HepG2 (cell line): Measurements from ENCODE around the gene ZCCHC7. TPM values are rescaled to one million over a fixed set of nuclear protein-coding genes. Genes with fewer than 3 reads are reported as not detected.

Source experiments
- ATAC-seq: fragments of 200-7000 bp; cut with Tn5 transposase; 3 replicates; pipeline ENCODE4 v1.9.1; 2020; ENCODE audit warnings: mild to moderate bottlenecking, moderate library complexity
- BruUV-seq: library from RNA; stranded (reverse); fragments of 400-500 nt; replicated peaks from 2 replicates; lab custom pipeline; 2021; lab: Mats Ljungman, UMichigan
- CTCF ChIA-PET: fragments of 300-600 bp; formaldehyde crosslinking; extraction: SDS; loops from one replicate; lab custom pipeline; 2021; ENCODE audit warnings: low total read pairs, inconsistent platforms, low intra/inter-chr PET ratio; lab: Yijun Ruan, JAX
- POLR2A ChIA-PET: fragments of 350-600 bp; sonication (Branson Sonifier 250); formaldehyde crosslinking; loops from one replicate; lab custom pipeline; 2020; ENCODE audit warnings: antibody characterized with exemption, inconsistent platforms; lab: Yijun Ruan, JAX
- DNase-seq: peaks from one replicate; pipeline ENCODE4 v3.0.0-alpha.2; 2015; ENCODE audit warnings: low spot score
- FAIRE-seq: peaks from 3 replicates; lab custom pipeline; 2011; peaks lifted over from hg19 to GRCh38; lab: Jason Lieb, UNC
- H2AFZ ChIP-seq: one replicate; pipeline ENCODE4 v1.6.1; 2011; ENCODE audit warnings: low read length, inconsistent platforms
- H3K27ac ChIP-seq: fragments of 300-600 bp; 3 replicates; pipeline ENCODE4 v1.8.0; 2011; ENCODE audit warnings: mixed run types, mild to moderate bottlenecking, mixed read lengths, low read length, inconsistent platforms; ENCODE audit not compliant: insufficient read depth; ENCODE audit errors: extremely low read length
- H3K27me3 ChIP-seq, 2 experiments: fragments of 200-600 bp in 1 of 2; 2 replicates in 1 of 2; 3 replicates in 1 of 2; pipeline versions ENCODE4 v1.6.0 to v1.8.0; 2011; ENCODE audit warnings: low read length in 2 of 2, mild to moderate bottlenecking in 2 of 2, moderate library complexity in 2 of 2, inconsistent platforms in 1 of 2; ENCODE audit not compliant: insufficient read depth in 2 of 2, control insufficient read depth in 1 of 2
- H3K36me3 ChIP-seq, 2 experiments: fragments of 200-600 bp in 1 of 2; replicated peaks in 1 of 2; 2 replicates in 1 of 2; 3 replicates in 1 of 2; pipeline versions ENCODE4 v1.5.1 to v1.8.0; 2011; ENCODE audit warnings: low read length in 2 of 2, inconsistent platforms in 1 of 2; ENCODE audit not compliant: insufficient read depth in 2 of 2, control insufficient read depth in 1 of 2
- H3K4me1 ChIP-seq: 2 replicates; pipeline ENCODE4 v1.5.1; 2012; ENCODE audit warnings: low read length, inconsistent platforms; ENCODE audit not compliant: insufficient read depth
- H3K4me2 ChIP-seq: 2 replicates; pipeline ENCODE4 v1.6.0; 2011; ENCODE audit warnings: low read depth, low read length, inconsistent platforms
- H3K4me3 ChIP-seq, 3 experiments: fragments of 200-600 bp in 1 of 3; sonication (generic), shearing (Covaris generic) in 1 of 3; replicated peaks in 1 of 3; 2 replicates each; pipeline ENCODE4 v1.5.1; 2011 to 2016; ENCODE audit warnings: low read length in 3 of 3, inconsistent platforms in 2 of 3, low read depth in 2 of 3, mild to moderate bottlenecking in 2 of 3, control low read depth in 1 of 3, mixed read lengths in 1 of 3; ENCODE audit not compliant: insufficient read depth in 1 of 3
- H3K79me2 ChIP-seq: one replicate; pipeline ENCODE4 v1.6.1; 2011; ENCODE audit warnings: low read length, inconsistent platforms; ENCODE audit not compliant: insufficient read depth
- H3K9ac ChIP-seq: 2 replicates; pipeline ENCODE4 v1.6.0; 2011; ENCODE audit warnings: mild to moderate bottlenecking, low read depth, low read length, inconsistent platforms; ENCODE audit not compliant: insufficient read depth
- H3K9me3 ChIP-seq: 2 replicates; pipeline ENCODE4 v1.5.1; 2012; ENCODE audit warnings: mild to moderate bottlenecking, low read length
- H4K20me1 ChIP-seq: 2 replicates; pipeline ENCODE4 v1.6.0; 2011; ENCODE audit warnings: inconsistent platforms, mild to moderate bottlenecking, low read length, moderate library complexity; ENCODE audit not compliant: insufficient read depth
- HNF4A ChIP-seq: sonication (generic); formaldehyde crosslinking; IDR thresholded peaks from 2 replicates; pipeline ENCODE4 v1.4.0; 2020; ENCODE audit warnings: missing genetic modification reagents
- NR3C1 ChIP-seq: sonication (generic); formaldehyde crosslinking; IDR thresholded peaks from 2 replicates; pipeline ENCODE4 v1.4.0; 2020; ENCODE audit warnings: missing genetic modification reagents
- RFX3 ChIP-seq: IDR thresholded peaks from 2 replicates; pipeline ENCODE4 v1.6.1; 2016; ENCODE audit warnings: missing biosample characterization, missing genetic modification reagents
- SUZ12 ChIP-seq: fragments of 150-350 bp; IDR thresholded peaks from 2 replicates; pipeline ENCODE4 v1.6.1; 2014; ENCODE audit warnings: low read depth, low read length
- ZFP90 ChIP-seq: sonication (generic); formaldehyde crosslinking; IDR thresholded peaks from 2 replicates; pipeline ENCODE4 v1.8.0; 2022; ENCODE audit warnings: missing genetic modification reagents, mild to moderate bottlenecking, inconsistent platforms, borderline replicate concordance
- ZIK1 ChIP-seq: sonication (generic); formaldehyde crosslinking; IDR thresholded peaks from 2 replicates; pipeline ENCODE4 v1.5.0; 2020; ENCODE audit warnings: mild to moderate bottlenecking, low read depth, missing genetic modification reagents, borderline replicate concordance
- ZSCAN22 ChIP-seq: sonication (generic); formaldehyde crosslinking; IDR thresholded peaks from 2 replicates; pipeline ENCODE4 v1.4.0; 2020; ENCODE audit warnings: mild to moderate bottlenecking, missing genetic modification reagents
- WGBS: methylation state at CpG from one replicate; pipeline ENCODE4 v1.1.6; 2017; ENCODE audit warnings: low lambda C conversion rate; 5-methylcytosine and 5-hydroxymethylcytosine counted together
- in situ Hi-C: cut with HindIII; loops from 2 replicates; pipeline ENCODE4 v1.10.0; 2017; ENCODE audit warnings: low pct_unique_long_range_greater_than_20kb; ENCODE audit not compliant: extremely low pct_ligation_motif_present
- intact Hi-C: fragments of 100-400 bp; cut with micrococcal nuclease; formaldehyde crosslinking; loops from one replicate; pipeline ENCODE4 v1.10.0; 2022; ENCODE audit not compliant: unreplicated experiment
- polyA plus RNA-seq, 8 experiments: library from polyadenylated mRNA; depleted of rRNA in 3 of 8; stranded (reverse) in 7 of 8; unstranded in 1 of 8; fragments of >200 nt; fragmentation: Illumina TruSeq in 4 of 8; extraction: Trizol in 4 of 8; gene quantifications; 2 replicates each; pipeline versions ENCODE4 v1.2.1 to v1.2.3, GENCODE V29; 2011 to 2016; ENCODE audit warnings: low read depth in 4 of 8, missing spikeins in 1 of 8, mixed read lengths in 1 of 8; ENCODE audit not compliant: insufficient read depth in 1 of 8
- total RNA-seq, 5 experiments: library from RNA; depleted of rRNA; stranded (reverse); fragments of >200 nt; fragmentation: Illumina TruSeq; extraction: Trizol; gene quantifications; 2 replicates each; pipeline ENCODE4 v1.2.3, GENCODE V29; 2016; ENCODE audit warnings: low read depth in 1 of 5
- TF ChIP-seq, protein P1 (sequence below): IDR thresholded peaks from 2 replicates; pipeline ENCODE4 v1.6.1; 2012; ENCODE audit warnings: inconsistent platforms
- TF ChIP-seq, protein P2 (sequence below): IDR thresholded peaks from 2 replicates; pipeline ENCODE4 v1.6.1; 2018; ENCODE audit warnings: missing genetic modification reagents
- TF ChIP-seq, protein P3 (sequence below), 2 experiments: fragments of 450-650 bp in 1 of 2; sonication (generic) in 1 of 2; formaldehyde crosslinking; IDR thresholded peaks; 2 replicates each; pipeline versions ENCODE4 v1.5.0 to v1.8.0; 2020 to 2022; ENCODE audit warnings: mild to moderate bottlenecking in 1 of 2, missing genetic modification reagents in 1 of 2
- TF ChIP-seq, protein P4 (sequence below): IDR thresholded peaks from 2 replicates; pipeline ENCODE4 v1.6.1; 2016

The ZCCHC7 gene
- total and polyA plus RNA-seq, 2 of the 13 experiments (the other 11 are each of a cell fraction or from before 2014, with no cell fraction given): 13.6 to 19.3 TPM

DNA sequence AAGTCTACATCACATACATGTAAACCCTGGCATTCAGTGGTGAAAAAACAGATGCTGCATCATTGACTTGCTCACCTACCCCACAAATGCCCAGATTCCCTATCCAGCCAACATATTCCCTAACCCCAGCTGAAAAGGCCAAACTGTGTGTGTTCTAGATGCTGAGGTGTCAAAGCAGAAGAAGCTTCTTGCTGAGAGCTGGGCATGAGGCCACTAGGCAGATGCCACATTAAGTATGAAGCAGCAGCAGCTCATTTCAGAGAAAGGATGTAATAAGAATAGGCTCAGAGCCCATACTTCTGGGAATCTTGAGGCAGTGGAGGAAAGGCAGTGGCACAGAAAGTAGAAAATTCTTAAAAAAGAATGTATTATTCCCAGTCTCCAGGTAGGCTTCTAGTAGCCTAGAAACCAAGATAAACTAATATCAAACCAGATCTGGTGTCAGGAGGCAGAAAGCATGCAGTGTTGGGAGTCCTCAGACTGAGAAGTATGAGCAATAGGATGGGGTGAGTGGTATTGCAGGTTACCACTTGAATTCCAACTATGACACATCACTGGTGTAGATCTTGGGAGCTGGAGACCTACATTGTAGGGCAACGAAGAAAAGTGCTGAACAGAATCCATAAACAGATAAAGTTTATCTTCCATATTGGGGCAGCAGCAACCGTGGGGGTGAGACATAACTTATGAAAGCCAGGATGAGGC is 230.3 kb downstream of the ZCCHC7 start:
- no TSS peak for BruUV-seq
- no peak overlapping the region for H2AFZ ChIP-seq
- H3K36me3 ChIP-seq: peaks cover 2 to 10% of the 10 kb centered on the region in 2 experiments; a peak in 2 of 5 replicates
- CTCF ChIA-PET: no interaction called here
- 71% methylated on average over 2 of the region's 2 CpGs for WGBS
- POLR2A ChIA-PET: no interaction called here
- intact Hi-C loops (no loop called here), in situ Hi-C loops (no loop called here)
- no peaks in the 10 kb centered on the region for H3K79me2 ChIP-seq
- H3K27ac ChIP-seq: no peak overlapping the region
- H3K4me3 ChIP-seq: no peak overlapping the region
- no peaks in the 10 kb centered on the region for H3K27me3 ChIP-seq
- no peak overlapping the region for H3K9ac ChIP-seq
- DNase-seq (no peak), FAIRE-seq (no peak), ATAC-seq (no peak)
- no peaks in the 10 kb centered on the region for H4K20me1 ChIP-seq
- no peaks in the 10 kb centered on the region for H3K4me1 ChIP-seq
- no peaks in the 10 kb centered on the region for H3K9me3 ChIP-seq
- H3K4me2 ChIP-seq: no peak overlapping the region
- no peak for TF ChIP-seq SUZ12
- no peak for TF ChIP-seq RFX3 (CRISPR knock-in tag)
- no peak for TF ChIP-seq ZIK1 (CRISPR knock-in tag)
- TF ChIP-seq, protein P1, sequence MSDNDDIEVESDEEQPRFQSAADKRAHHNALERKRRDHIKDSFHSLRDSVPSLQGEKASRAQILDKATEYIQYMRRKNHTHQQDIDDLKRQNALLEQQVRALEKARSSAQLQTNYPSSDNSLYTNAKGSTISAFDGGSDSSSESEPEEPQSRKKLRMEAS: no peak
- no peak for TF ChIP-seq NR3C1 (CRISPR knock-in tag)
- TF ChIP-seq, protein P2, sequence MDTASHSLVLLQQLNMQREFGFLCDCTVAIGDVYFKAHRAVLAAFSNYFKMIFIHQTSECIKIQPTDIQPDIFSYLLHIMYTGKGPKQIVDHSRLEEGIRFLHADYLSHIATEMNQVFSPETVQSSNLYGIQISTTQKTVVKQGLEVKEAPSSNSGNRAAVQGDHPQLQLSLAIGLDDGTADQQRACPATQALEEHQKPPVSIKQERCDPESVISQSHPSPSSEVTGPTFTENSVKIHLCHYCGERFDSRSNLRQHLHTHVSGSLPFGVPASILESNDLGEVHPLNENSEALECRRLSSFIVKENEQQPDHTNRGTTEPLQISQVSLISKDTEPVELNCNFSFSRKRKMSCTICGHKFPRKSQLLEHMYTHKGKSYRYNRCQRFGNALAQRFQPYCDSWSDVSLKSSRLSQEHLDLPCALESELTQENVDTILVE: no peak
- no peak for TF ChIP-seq ZFP90
- TF ChIP-seq ZSCAN22 (CRISPR knock-in tag): no peak
- TF ChIP-seq, protein P3, sequence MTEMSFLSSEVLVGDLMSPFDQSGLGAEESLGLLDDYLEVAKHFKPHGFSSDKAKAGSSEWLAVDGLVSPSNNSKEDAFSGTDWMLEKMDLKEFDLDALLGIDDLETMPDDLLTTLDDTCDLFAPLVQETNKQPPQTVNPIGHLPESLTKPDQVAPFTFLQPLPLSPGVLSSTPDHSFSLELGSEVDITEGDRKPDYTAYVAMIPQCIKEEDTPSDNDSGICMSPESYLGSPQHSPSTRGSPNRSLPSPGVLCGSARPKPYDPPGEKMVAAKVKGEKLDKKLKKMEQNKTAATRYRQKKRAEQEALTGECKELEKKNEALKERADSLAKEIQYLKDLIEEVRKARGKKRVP (CRISPR knock-in tag; IDR thresholded peaks at IDR 0.05): no peak
- no peak for TF ChIP-seq HNF4A
- TF ChIP-seq, protein P4, sequence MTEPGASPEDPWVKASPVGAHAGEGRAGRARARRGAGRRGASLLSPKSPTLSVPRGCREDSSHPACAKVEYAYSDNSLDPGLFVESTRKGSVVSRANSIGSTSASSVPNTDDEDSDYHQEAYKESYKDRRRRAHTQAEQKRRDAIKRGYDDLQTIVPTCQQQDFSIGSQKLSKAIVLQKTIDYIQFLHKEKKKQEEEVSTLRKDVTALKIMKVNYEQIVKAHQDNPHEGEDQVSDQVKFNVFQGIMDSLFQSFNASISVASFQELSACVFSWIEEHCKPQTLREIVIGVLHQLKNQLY (CRISPR knock-in tag): no peak
